Smooth muscle cell (in vitro differentiated cells): ENCODE measurements around the gene MMP20. TPM values are rescaled to one million over a fixed set of nuclear protein-coding genes. Genes with fewer than 3 reads are reported as not detected.

Source experiments
- DNase-seq: peaks from one replicate; lab custom pipeline; 2025; ENCODE audit not compliant: unreplicated experiment; lab: John Stamatoyannopoulos, UW
- H2AFZ ChIP-seq: fragments of 200-600 bp; sonication (generic); 2 replicates; pipeline ENCODE4 v1.6.0; 2016; ENCODE audit warnings: antibody characterized with exemption, low read depth, mild to moderate bottlenecking
- H3F3A ChIP-seq: fragments of 200-600 bp; sonication (generic); 2 replicates; pipeline ENCODE4 v1.6.0; 2017; ENCODE audit warnings: antibody characterized with exemption, low read depth
- H3K27ac ChIP-seq: fragments of 200-600 bp; sonication (generic); 2 replicates; pipeline ENCODE4 v1.5.1; 2016; ENCODE audit warnings: low read depth, mild to moderate bottlenecking
- H3K27me3 ChIP-seq: fragments of 200-600 bp; sonication (generic); 2 replicates; pipeline ENCODE4 v1.6.1; 2016; ENCODE audit warnings: low read depth, mild to moderate bottlenecking
- H3K36me3 ChIP-seq: fragments of 200-600 bp; sonication (generic); 2 replicates; pipeline ENCODE4 v1.5.1; 2016; ENCODE audit warnings: low read depth
- H3K4me1 ChIP-seq: fragments of 200-600 bp; sonication (generic); 2 replicates; pipeline ENCODE4 v1.5.1; 2016; ENCODE audit warnings: low read depth
- H3K4me2 ChIP-seq: fragments of 200-600 bp; sonication (generic); 2 replicates; pipeline ENCODE4 v1.6.0; 2016; ENCODE audit warnings: mild to moderate bottlenecking
- H3K4me3 ChIP-seq: fragments of 200-600 bp; sonication (generic); 2 replicates; pipeline ENCODE4 v1.5.1; 2016; ENCODE audit warnings: mild to moderate bottlenecking
- H3K79me2 ChIP-seq: fragments of 200-600 bp; sonication (generic); 2 replicates; pipeline ENCODE4 v1.6.0; 2016; ENCODE audit warnings: low read depth, mild to moderate bottlenecking
- H3K9ac ChIP-seq: fragments of 200-600 bp; sonication (generic); 2 replicates; pipeline ENCODE4 v1.6.0; 2016; ENCODE audit warnings: low read depth
- H3K9me3 ChIP-seq: fragments of 200-600 bp; sonication (generic); replicated peaks from 2 replicates; pipeline ENCODE4 v1.5.1; 2016; ENCODE audit warnings: low read depth
- H4K20me1 ChIP-seq: fragments of 200-600 bp; sonication (generic); 2 replicates; pipeline ENCODE4 v1.6.0; 2016; ENCODE audit warnings: low read depth
- WGBS: methylation state at CpG from one replicate; pipeline ENCODE4 v1.1.7; 2016; ENCODE audit warnings: low lambda C conversion rate; 5-methylcytosine and 5-hydroxymethylcytosine counted together
- polyA plus RNA-seq: library from polyadenylated mRNA; unstranded; fragments of >200 nt; fragmentation: Nextera tagmentation; extraction: Ambion mirVana; gene quantifications from 2 replicates; pipeline ENCODE4 v1.2.1, GENCODE V29; 2016
- total RNA-seq: library from RNA; depleted of rRNA; stranded (reverse); fragments of >200 nt; gene quantifications from 2 replicates; pipeline ENCODE4 v1.2.3, GENCODE V29; 2014
- TF ChIP-seq, protein P1 (sequence below): fragments of 200-600 bp; sonication (generic); IDR thresholded peaks from 2 replicates; pipeline ENCODE4 v1.5.1; 2017; ENCODE audit warnings: borderline replicate concordance, mild to moderate bottlenecking, antibody characterized with exemption; ENCODE audit not compliant: insufficient read depth, poor library complexity, severe bottlenecking

MMP20 gene
- total and polyA plus RNA-seq, 2 experiments from 2014 or later, result 0.49 to 0.87 TPM

DNA sequence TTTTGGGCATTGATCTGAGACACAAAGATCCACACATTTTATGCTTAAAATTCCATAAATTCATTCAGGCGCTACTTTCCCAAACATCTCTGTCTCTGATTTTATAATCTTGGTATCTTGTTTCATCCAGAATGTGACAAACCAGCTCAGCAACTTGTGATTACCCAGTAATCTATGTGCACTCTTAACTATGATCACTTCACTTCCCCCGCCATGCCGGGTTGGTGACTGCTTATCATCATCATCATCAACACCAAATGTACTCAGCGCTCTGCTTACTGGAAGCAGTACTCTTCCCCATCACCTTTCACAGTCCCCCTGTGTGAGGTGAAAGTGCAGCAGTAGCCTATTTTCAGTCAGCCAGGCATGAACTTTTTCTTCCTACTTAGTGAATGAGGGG lies 79.4 kb downstream of the MMP20 start:
- no peaks in the 10 kb centered on the region for H3K9me3 ChIP-seq
- H3K9ac ChIP-seq, result no peak overlapping the region
- no peaks in the 10 kb centered on the region for H3K4me1 ChIP-seq
- H3K4me3 ChIP-seq, result no peak overlapping the region
- WGBS, result 75% methylated on average over 4 of the region's 4 CpGs
- no peaks in the 10 kb centered on the region for H3K79me2 ChIP-seq
- DNase-seq, result no peak
- peak overlapping the region; percentile 15 for H3K27ac ChIP-seq
- H3K27me3 ChIP-seq, result no peaks in the 10 kb centered on the region
- H3K4me2 ChIP-seq, result no peak overlapping the region
- H2AFZ ChIP-seq, result no peak overlapping the region
- no peaks in the 10 kb centered on the region for H4K20me1 ChIP-seq
- H3F3A ChIP-seq, result no peaks in the 10 kb centered on the region
- H3K36me3 ChIP-seq, result no peaks in the 10 kb centered on the region
- TF ChIP-seq, protein P1, sequence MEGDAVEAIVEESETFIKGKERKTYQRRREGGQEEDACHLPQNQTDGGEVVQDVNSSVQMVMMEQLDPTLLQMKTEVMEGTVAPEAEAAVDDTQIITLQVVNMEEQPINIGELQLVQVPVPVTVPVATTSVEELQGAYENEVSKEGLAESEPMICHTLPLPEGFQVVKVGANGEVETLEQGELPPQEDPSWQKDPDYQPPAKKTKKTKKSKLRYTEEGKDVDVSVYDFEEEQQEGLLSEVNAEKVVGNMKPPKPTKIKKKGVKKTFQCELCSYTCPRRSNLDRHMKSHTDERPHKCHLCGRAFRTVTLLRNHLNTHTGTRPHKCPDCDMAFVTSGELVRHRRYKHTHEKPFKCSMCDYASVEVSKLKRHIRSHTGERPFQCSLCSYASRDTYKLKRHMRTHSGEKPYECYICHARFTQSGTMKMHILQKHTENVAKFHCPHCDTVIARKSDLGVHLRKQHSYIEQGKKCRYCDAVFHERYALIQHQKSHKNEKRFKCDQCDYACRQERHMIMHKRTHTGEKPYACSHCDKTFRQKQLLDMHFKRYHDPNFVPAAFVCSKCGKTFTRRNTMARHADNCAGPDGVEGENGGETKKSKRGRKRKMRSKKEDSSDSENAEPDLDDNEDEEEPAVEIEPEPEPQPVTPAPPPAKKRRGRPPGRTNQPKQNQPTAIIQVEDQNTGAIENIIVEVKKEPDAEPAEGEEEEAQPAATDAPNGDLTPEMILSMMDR, result no peak

DNA sequence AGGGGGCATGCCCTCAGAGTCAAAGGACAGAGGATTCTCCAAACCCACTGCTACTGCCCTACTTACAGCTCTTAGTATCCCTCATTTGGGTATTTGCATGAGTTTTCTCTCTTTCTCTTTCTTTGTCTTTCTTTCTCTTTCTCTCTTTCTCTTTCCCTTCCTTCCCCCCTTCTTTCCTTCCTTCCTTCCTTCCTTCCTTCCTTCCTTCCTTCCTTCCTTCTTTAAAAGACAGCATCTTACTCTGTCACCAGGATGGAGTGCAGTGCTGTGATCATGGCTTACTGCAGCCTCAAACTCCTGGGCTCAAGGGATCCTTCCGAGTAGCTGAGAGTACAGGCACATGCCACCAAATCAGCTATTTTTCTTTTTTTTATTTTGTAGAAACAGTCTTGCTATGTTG lies 80.5 kb downstream of the MMP20 start:
- no peaks in the 10 kb centered on the region for H3K9me3 ChIP-seq
- H3K36me3 ChIP-seq, result no peaks in the 10 kb centered on the region
- no peak overlapping the region for H3K27ac ChIP-seq
- H2AFZ ChIP-seq, result no peak overlapping the region
- no peak overlapping the region for H3K4me2 ChIP-seq
- 96% methylated on average over 1 of the region's 1 CpG for WGBS
- H3K79me2 ChIP-seq, result no peaks in the 10 kb centered on the region
- H3F3A ChIP-seq, result no peaks in the 10 kb centered on the region
- no peak overlapping the region for H3K4me3 ChIP-seq
- TF ChIP-seq, protein P1, result no peak
- DNase-seq, result no peak
- H3K4me1 ChIP-seq, result no peaks in the 10 kb centered on the region
- H3K27me3 ChIP-seq, result no peaks in the 10 kb centered on the region
- no peak overlapping the region for H3K9ac ChIP-seq
- H4K20me1 ChIP-seq, result no peaks in the 10 kb centered on the region

DNA sequence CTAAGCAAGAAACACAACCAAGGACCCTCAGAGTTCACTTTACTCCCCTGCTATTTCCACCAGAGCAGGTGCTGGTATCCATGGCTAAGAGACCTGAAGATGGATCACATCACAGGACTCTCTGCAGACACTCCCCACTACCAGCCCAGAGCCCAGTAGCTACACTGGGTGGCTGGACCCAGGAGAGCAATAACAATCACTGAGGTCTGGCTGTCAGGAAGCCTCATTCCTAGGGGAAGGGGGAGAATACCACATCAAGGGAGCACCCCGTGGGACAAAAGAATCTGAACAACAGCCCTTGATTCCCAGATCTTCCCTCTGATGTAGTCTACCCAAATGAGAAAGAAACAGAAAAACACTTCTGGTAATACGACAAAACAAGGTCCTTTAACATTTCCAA lies 85.6 kb downstream of the MMP20 start:
- H3K4me2 ChIP-seq, result no peak overlapping the region
- H3K4me1 ChIP-seq, result no peaks in the 10 kb centered on the region
- H2AFZ ChIP-seq, result no peak overlapping the region
- H4K20me1 ChIP-seq, result no peaks in the 10 kb centered on the region
- no peaks in the 10 kb centered on the region for H3K36me3 ChIP-seq
- 76% methylated on average over 2 of the region's 2 CpGs for WGBS
- TF ChIP-seq, protein P1, result no peak
- no peak overlapping the region for H3K9ac ChIP-seq
- no peak for DNase-seq
- H3K27me3 ChIP-seq, result no peaks in the 10 kb centered on the region
- no peaks in the 10 kb centered on the region for H3F3A ChIP-seq
- no peaks in the 10 kb centered on the region for H3K9me3 ChIP-seq
- no peaks in the 10 kb centered on the region for H3K79me2 ChIP-seq
- no peak overlapping the region for H3K4me3 ChIP-seq
- no peak overlapping the region for H3K27ac ChIP-seq

DNA sequence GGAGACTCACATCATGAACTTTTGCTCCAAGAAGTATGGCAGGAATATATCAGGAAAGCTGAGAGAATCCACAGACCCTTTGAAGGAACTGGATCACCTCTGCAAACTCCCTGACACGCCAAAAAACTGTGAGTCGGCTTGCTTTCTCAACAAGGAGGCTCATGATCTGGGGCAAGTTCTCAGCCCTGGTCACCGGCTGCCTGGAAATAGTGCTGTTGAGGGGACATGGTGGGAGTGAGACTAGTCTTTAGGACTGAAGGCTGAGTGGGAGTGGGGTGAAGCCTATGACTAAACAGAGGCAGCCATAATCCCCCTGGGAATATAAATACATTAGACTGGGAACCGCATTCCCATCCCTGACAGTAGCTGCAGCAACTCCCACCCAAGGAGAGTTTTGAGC lies 86.2 kb downstream of the MMP20 start:
- Histone ChIP-seq H3K4me2 (no peak overlapping the region), H3K4me1 (no peaks in the 10 kb centered on the region), H3K9me3 (no peaks in the 10 kb centered on the region), H3K4me3 (no peak overlapping the region), H3K36me3 (no peaks in the 10 kb centered on the region), H3K9ac (no peak overlapping the region), H2AFZ (no peak overlapping the region), H3F3A (no peaks in the 10 kb centered on the region), H3K27me3 (no peaks in the 10 kb centered on the region), H3K27ac (no peak overlapping the region), H3K79me2 (no peaks in the 10 kb centered on the region), H4K20me1 (no peaks in the 10 kb centered on the region)
- 75% methylated on average over 4 of the region's 4 CpGs for WGBS
- no peak for DNase-seq
- TF ChIP-seq, protein P1, result no peak
